ENCODE results near the gene KIF2C.

DNA sequence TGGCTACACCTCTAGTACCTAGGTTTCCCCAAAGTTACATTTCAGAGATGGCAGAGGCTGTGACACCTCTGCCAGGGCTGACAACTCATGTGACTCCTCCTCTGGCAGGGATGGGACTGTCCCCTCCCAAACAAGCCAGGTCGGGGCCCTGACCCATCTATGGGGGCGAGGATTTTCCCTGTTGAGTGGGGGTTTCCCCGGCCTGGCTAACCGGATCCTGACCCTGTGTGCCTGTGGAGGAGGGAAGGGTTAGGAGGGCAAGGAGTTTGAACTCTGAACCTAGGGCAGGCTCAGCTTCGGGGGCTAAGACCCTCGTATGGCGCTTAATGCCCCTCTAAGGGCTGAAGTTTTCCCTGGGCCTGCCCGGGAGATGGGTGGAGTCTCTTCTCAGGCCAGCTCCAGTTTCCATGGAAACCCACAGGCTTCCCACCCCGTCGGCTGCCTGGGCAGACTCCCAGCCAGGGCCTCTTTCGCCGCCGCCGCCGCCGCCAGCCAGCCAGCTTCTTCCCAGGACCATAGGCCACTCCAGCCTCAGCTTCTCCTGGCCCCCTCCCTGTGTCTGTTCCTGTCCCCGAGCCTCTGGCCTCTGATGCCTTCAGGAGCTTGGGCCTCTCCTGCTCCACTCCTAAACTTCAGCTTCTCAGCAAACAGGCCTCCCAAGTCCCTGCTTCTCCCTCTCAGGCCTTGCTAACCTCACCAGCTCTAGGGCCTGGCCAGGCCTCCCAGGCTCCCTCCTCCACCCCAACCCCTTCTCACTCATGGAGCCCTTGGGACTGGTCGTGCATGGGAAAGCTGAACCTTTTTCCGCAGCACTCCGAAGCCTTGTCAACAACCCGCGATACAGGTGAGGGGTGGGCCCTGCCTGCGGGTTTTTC, 68.7 kb downstream of the KIF2C start, which contains the start of gene BTBD19:
- no peak for TF ChIP-seq CTCF (IDR thresholded peaks at IDR 0.05)
- TF ChIP-seq, protein P1, sequence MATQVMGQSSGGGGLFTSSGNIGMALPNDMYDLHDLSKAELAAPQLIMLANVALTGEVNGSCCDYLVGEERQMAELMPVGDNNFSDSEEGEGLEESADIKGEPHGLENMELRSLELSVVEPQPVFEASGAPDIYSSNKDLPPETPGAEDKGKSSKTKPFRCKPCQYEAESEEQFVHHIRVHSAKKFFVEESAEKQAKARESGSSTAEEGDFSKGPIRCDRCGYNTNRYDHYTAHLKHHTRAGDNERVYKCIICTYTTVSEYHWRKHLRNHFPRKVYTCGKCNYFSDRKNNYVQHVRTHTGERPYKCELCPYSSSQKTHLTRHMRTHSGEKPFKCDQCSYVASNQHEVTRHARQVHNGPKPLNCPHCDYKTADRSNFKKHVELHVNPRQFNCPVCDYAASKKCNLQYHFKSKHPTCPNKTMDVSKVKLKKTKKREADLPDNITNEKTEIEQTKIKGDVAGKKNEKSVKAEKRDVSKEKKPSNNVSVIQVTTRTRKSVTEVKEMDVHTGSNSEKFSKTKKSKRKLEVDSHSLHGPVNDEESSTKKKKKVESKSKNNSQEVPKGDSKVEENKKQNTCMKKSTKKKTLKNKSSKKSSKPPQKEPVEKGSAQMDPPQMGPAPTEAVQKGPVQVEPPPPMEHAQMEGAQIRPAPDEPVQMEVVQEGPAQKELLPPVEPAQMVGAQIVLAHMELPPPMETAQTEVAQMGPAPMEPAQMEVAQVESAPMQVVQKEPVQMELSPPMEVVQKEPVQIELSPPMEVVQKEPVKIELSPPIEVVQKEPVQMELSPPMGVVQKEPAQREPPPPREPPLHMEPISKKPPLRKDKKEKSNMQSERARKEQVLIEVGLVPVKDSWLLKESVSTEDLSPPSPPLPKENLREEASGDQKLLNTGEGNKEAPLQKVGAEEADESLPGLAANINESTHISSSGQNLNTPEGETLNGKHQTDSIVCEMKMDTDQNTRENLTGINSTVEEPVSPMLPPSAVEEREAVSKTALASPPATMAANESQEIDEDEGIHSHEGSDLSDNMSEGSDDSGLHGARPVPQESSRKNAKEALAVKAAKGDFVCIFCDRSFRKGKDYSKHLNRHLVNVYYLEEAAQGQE (IDR thresholded peaks at IDR 0.05; ENCODE audit: insufficient read depth in 1 of 2, low read depth in 2 of 2, low read length in 1 of 2), result no peak
- no peak for TF ChIP-seq TCF7L2 (IDR thresholded peaks at IDR 0.05; ENCODE audit: low read depth, low read length)

Measured in Panc1 (cell line).